NCI-H82 (cell line): ENCODE results near the gene BEND5.

Source experiments
- DNase-seq: peaks from one replicate; lab custom pipeline; 2025; lab: John Stamatoyannopoulos, UW

Gene BEND5

GRCh38 chr1:48765335-48765734 is 11.4 kb downstream of the BEND5 start:
- DNase-seq = no peak

DNA sequence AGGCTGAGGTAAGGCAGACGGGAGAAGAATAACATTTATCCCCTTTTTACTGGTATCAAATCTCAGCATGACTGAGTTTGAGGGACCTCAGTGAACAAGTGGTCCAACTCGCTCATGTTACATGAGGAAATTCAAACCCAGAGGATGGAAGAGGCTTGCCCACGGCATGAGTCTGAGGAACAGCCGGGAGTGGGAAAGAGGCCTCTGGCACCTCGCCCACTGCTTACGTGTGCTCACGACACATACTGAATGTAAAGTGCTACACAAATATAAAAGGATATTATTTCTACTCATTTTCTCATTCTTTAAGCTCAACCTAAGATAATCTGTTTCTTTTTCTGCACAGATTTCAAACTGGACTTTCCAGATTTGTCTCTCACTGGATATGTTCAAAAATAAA is 14.7 kb downstream of the BEND5 start:
- DNase-seq = no peak

- DNase-seq = no peak
Observed at GRCh38 chr1:48761411-48761810, 15.3 kb downstream of the BEND5 start.

- no peak for DNase-seq
Observed at GRCh38 chr1:48760857-48761256, 15.8 kb downstream of the BEND5 start.

GRCh38 chr1:48758976-48759375 is 17.7 kb downstream of the BEND5 start:
- DNase-seq = no peak

GRCh38 chr1:48757363-48757762 is 19.3 kb downstream of the BEND5 start:
- no peak for DNase-seq

GRCh38 chr1:48756683-48757316 is 19.9 kb downstream of the BEND5 start:
- no peak for DNase-seq

DNA sequence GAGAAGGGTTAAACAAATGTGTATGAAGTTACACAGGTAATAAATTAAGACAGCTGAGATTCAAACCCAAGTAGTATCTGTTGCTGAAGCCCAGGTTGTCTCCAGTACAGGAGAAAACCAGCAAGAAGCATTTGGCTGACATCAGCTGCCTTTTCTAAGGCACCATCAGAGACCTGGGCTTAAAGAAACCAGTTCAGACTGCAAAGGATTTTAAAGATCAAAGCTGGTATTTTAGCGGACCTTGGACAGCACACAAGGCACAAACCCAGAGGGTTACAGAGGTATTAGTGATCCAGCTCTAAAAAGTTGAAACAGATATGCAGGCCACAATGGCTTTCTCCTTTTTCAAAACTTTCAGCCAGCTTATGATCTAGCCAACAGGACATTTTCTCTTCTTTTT is 23.4 kb downstream of the BEND5 start:
- peak; percentile 4 for DNase-seq

DNA sequence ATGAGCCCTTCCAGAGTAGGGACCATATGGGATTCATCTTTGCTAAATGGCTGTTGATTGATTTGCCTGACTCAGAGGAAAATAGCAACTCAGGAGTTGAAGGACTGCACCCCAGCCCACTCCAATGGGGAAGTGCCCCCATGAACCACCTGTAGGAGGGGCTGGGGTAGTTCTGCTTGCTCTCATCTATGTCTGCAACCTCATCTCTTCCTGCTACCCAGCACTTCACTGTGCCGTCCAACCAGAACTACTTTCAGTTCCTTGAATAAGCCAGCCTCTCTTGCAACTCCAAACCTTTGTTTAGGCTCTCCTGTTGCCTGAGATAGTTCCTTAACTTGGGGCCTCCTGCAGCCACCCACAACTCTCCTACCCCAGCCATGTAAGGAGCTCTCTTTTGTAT is 26.6 kb downstream of the BEND5 start:
- no peak for DNase-seq

DNA sequence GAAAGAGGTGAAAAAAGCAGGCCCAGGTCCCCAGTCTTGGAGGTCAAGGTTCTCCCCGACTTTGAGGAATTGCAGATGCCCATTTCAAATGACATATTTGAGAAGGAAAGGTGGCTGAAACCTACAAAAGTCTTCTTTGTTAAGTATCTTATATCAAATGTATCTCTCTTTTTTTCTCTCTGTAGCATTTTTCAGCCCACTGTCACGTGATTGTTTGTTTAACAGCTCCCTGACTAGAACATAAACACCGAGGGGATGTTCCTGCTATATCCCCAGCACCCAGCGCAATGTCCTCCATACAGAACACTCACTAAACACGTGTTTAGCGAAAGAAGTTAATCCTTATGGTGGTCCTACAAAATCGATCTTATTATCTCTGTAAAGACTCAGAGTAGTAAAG is 27.6 kb downstream of the BEND5 start:
- DNase-seq = no peak

GRCh38 chr1:48746906-48747305 is 29.8 kb downstream of the BEND5 start:
- DNase-seq = no peak

DNA sequence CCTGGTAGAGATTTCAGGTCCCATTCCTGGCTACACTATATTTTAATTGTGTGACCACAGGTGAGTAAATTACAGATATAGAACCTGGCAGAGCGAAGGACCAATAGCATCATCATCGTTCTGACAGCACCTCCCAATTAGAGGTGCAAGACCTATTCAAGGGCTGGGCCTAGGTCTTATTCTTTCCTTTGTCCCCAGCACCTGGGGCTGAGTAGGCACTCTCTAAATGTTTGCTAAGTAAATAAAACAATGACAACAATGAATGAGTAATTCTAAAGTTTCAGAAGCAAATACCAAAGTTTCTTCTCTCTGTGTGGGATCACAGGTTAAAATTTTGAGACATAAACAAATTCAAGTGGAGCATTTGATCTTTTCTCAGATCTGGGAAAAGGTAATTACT is 32.7 kb downstream of the BEND5 start:
- DNase-seq = no peak

DNA sequence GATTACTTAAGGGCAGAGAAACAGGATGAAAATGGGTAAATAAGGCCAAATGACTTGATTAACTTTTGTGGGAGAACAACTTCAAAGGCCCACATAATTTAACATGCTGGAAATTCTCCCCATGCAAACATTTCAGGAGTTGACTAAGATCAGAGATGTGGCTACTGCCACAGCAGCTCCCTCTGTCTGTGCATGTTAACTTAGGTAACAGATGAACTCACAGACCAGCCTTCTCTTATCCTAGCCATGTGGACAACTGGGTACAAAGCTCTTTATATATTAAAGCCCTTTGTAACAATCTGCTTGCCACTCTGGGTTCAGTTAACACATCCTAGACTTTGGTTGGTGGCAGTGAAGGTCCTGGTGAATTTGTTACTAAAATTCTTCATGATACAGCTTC is 33.2 kb downstream of the BEND5 start:
- no peak for DNase-seq

DNA sequence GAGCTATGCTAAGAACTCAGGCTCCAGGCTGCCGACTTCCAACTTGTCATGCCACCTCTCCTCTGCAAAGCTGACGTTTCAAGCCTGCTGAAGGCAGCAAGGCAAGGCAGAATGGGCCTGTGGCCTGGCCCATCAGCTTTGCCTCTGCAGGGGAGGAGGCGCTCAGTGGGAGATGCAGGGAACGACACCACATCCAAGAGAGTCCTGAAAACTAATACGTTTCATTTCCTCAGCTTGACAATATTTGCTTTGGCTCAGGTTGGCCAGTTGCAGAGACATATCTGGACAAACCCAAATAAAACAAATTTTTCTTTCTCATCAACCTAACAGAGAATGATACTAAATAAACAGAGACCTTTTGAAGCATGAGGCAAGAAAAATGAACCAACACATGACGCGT is 35.3 kb downstream of the BEND5 start:
- DNase-seq = no peak

GRCh38 chr1:48740621-48741020 is 36.1 kb downstream of the BEND5 start:
- no peak for DNase-seq

DNA sequence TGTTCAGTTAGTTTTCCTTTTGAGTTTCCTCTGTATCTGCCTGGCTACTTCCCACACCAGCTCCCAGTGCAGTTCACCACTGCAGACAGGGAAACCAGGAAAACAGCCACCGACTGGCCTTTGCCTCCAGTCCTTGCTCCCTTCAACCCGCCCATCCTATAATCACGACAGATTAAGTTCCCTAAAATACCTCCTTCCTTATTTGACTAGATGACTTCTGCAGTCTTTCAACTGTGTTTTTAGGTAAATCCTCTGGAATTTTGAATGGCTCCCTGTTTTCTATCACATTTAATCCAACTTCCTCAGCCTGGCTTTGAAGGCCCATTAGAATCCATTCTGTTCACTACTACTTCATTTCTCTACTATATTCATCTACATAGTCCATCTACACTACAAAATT is 37.6 kb downstream of the BEND5 start:
- no peak for DNase-seq

GRCh38 chr1:48738356-48738755 is 38.3 kb downstream of the BEND5 start:
- no peak for DNase-seq

DNA sequence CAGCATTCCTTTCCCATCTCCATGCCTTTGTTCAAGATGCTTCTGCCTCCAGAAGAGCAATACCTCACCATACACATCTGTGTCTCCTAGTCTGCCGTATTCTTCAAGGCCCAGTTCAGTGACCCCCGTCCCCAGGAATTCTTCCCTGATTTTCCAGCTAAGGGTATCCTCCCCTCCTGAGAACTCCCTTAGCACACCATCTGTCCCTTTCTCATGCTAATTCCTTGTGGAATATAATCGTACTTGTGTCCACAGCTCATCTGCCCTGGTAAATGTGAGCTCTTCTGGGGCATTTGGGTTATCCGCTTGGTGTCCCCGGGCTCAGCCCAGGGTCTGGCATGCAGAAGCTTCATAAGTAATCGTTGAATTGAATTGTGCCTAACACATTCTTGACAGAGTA is 40.9 kb downstream of the BEND5 start:
- DNase-seq = peak; percentile 61

DNA sequence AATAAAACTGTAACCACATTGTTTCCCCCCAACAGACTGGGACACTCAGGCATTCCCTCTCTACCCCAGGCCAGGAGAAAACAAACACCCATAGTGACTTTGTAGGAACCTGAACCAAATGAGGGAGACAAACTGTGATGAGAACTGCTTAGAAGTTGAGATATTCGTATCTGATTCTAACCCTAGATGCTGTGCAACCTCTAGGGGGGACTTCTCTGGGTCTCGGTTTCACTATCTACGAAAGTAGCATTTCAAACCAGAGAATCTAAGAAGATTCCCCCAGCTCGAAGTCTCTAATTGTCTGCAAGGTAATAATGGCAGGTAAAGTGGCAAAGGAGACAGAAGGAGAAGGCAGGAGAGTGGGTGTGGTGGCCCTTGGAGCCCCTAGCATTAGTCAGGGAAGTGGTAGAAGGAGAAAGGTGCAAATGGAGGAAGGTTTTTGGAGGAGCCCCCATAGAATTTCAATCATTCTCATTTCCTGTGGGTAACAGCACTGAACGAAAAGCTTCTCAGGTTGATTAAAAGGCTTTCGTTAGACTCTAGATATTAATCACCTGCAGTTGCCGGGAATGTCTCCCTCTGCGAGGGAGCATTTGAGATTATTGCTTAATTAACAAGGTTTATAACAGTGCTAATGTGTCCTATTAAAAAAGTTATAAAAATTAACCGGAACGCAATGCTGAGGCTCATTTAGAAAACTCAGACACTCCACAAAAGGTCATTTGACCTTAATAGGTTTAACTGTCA is 46.4 kb downstream of the BEND5 start:
- DNase-seq = no peak

DNA sequence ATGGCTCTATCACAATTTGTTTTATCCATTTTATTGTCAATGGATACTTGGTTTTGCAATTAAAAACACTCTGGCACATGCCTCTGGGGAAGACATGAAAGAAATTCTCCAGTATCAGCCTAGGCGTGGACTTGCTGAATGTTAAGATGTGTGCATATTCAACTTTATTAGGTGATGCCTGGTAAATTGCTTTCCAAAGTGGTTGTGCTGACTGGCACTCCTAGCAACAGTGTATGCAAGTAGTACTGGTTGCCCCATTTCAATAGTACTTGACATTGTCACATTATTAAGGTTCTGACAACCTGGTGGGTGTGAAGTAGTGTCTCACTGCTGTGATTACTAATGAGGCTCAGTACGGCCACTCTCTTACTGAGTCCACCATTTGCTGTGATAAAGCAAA is 48.1 kb downstream of the BEND5 start:
- DNase-seq = no peak

- DNase-seq = no peak
Observed at GRCh38 chr1:48726557-48727215, 50.0 kb downstream of the BEND5 start.

- DNase-seq = no peak
Observed at GRCh38 chr1:48726139-48726538, 50.6 kb downstream of the BEND5 start.

DNA sequence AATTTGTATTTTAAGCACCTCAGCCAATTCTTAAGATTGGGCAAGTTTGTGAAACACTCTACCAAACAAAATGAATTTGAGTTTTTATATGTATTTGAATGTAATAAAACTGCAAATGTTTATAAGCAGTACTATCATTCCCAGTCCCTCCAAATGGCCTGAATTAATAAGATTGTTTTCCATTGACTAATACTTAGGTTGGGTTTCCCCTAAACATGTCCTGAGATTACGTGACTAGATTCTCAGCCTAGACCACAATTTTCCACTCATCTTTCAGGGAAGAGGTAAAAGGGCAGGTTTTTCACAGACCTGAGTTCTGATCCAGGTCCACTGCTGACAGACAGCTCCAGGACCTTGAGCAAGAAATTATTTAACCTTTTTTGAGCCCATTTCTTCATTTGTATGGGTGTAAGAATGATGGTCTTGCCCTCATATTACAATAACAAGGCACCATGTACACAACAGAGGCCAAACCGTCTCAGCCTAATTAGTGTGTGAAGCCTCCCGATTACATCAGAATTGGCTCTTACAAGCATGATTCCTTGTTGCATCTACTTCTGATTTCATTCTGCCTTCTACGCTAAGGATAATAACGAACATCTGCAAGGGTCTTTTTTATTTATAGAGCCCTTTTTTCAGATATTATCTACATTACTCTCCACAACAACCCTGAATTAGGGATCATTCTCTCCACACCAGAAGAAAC is 51.2 kb downstream of the BEND5 start:
- no peak for DNase-seq
